Epithelial cell of prostate (primary cell): ENCODE measurements around the gene RBP3.

Source experiments
- DNase-seq: peaks from one replicate; pipeline ENCODE4 v3.0.0-alpha.2; 2011; ENCODE audit warnings: low read depth, low spot score
- H3K27ac ChIP-seq: fragments of 450-650 bp; 2 replicates; pipeline ENCODE4 v1.5.1; 2017; ENCODE audit warnings: mild to moderate bottlenecking

The RBP3 gene

GRCh38 chr10:47353351-47353750 is 5.2 kb downstream of the RBP3 start:
- DNase-seq, result no peak
- H3K27ac ChIP-seq, result no peak overlapping the region

DNA sequence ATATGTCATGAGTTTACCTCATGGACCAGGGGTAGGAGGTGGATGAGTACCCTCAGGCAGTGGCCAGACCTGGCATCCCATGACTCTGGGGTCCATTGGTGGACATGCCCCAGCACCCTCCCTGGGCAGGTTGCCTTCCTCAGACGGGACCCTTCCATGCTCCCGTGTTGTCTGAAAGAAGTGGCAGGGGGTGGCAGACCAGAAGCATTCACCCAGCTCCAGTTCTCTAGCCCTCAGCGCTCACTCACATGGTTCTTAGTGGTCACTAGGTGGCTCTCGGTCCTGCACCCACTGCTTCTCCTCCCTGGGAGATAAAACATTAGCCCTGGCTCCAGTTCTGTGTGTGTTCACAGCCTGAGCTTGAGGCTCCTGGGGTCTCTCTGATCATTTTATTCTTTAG is 6.0 kb downstream of the RBP3 start:
- DNase-seq, result no peak
- no peak overlapping the region for H3K27ac ChIP-seq

DNA sequence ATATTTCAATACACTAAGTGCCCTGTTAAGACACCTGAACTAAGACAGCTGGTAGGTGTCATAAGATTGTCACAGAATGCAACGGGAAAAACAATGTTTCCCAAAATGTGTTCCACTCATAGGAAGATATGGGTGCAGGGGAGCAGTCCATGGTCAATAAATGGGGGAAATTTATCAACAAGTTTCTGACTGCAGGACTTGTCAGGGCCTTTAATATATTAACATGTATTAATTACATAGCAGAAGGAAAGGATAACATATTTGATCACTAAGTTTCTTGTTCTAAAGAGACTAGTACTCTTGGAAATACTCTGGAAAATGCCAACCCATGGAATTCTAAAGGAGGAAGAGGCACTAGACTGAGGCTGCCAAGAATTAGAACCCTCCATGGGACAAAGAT is 6.7 kb downstream of the RBP3 start:
- DNase-seq, result no peak

GRCh38 chr10:47356708-47357107 is 8.5 kb downstream of the RBP3 start:
- no peak for DNase-seq
- H3K27ac ChIP-seq, result no peak overlapping the region

More for the DNA sequence above, 6.7 kb downstream of the RBP3 start:
- no peak overlapping the region for H3K27ac ChIP-seq

GRCh38 chr10:47357131-47357582 is 9.0 kb downstream of the RBP3 start:
- no peak for DNase-seq
- no peak overlapping the region for H3K27ac ChIP-seq

GRCh38 chr10:47357911-47358310 is 9.7 kb downstream of the RBP3 start:
- no peak for DNase-seq
- H3K27ac ChIP-seq, result no peak overlapping the region

DNA sequence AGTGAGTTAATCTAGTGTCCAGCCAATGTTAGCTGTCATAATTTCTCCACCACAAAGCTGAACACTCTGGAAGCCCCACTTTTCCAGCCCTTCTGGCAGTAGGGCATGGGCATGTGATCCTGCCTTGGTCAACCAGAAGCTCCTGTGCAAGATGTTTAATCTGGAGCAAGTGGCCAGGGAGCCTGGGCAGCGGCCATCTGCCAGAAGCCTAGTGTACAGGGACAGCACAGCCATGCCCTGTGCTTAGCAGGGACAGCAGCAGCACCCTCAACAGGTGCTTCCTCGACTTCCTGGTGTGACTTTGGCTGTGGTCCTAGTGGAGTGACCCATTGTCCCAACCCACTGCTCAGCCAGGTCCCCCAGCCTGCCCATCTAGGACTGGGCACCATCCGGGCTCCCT is 10.3 kb downstream of the RBP3 start:
- DNase-seq, result no peak
- H3K27ac ChIP-seq, result no peak overlapping the region

DNA sequence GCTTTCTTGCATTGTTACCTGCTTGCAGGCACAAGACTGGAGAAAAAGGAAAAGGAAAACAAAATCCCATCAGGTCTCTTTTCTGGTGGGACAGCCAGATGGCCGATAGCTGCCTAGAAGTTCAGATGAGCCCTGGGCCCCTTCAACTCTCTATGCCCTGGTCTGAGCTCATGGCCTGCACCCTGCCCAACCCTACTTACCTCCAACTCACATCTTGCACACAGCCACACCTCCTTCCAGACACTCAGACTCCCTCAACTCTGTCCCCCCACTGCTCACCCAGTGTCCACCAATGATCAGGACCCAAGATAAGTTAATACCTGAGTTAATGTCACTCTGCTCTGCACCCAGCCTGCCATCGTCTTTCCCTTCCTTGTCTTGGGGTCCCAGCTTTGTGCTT is 10.9 kb downstream of the RBP3 start:
- H3K27ac ChIP-seq, result no peak overlapping the region
- DNase-seq, result no peak

- no peak for DNase-seq
- H3K27ac ChIP-seq, result no peak overlapping the region
Observed at GRCh38 chr10:47359626-47360418, 11.7 kb downstream of the RBP3 start.

DNA sequence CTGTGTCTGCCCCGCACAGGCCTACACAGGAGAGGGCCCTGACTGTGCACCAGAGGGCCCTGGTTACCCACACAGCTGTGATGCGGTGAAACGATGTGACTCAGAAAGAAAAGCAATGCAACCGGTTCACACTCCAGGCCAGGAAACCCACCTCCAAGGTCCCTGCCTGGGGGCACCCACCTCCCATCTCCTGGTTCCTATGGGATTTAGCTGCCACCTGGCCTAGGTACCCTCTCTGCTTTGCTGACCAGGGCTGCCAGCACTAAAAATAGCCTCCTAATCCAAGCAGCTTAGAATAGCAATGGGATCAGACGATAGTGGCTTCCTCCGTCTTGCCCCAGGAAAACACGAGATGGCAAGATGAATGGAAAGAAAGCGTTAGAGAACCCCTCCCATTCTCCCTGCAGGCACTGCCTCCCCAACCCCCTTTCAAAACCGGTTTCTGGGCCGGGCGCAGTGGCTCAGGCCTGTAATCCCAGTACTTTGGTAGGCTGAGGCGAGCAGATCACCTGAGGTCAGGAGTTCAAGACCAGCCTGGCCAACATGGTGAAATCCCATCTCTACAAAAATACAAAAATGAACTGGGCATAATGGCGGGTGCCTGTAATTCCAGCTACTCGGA is 12.4 kb downstream of the RBP3 start:
- no peak for DNase-seq
- H3K27ac ChIP-seq, result no peak overlapping the region

- no peak for DNase-seq
Observed at GRCh38 chr10:47361293-47361692, 13.1 kb downstream of the RBP3 start.

GRCh38 chr10:47362199-47362598 is 14.0 kb downstream of the RBP3 start:
- H3K27ac ChIP-seq, result no peak overlapping the region
- no peak for DNase-seq

More at GRCh38 chr10:47361293-47361692, 13.1 kb downstream of the RBP3 start:
- H3K27ac ChIP-seq, result no peak overlapping the region

DNA sequence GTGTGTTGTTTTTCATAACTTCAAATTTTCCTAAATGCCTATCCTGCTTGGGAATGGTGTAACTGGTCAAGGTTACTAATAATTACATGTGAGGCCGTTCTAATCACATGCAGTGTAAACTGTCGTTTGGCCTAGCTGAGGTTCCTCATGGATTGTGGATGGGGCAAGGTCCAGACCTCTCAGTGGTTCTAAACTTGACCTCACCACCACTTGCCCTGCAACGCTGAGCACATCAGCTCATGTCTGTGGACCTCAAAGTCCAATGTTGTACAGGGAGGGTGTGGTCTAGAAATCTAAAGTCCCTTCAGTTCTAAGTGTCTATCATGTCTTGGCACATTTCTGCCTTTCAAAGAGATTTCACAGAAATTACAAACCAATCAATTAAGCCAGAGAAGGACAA is 15.6 kb downstream of the RBP3 start:
- no peak for DNase-seq
- no peak overlapping the region for H3K27ac ChIP-seq

DNA sequence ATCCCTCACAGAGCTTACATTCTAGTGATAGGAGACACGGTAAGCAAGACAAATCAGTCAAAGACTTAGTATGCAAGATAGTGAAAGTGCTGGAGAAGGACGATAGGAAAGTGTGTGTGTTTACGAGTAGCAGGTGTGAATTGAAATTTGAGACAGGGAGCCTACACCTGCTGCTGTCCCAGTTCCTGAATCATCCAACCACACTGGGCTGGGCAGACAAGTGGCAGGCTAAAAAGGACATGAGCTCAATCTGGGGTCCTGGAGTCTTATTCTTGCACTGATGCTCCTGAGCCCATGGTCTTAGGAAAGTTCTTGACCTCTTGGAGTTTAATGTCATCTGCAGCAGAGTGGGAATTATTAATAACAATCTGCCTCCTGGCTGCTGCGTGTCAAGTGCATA is 16.2 kb downstream of the RBP3 start:
- no peak overlapping the region for H3K27ac ChIP-seq
- no peak for DNase-seq

GRCh38 chr10:47364911-47365310 is 16.7 kb downstream of the RBP3 start:
- no peak overlapping the region for H3K27ac ChIP-seq
- DNase-seq, result no peak

- H3K27ac ChIP-seq, result no peak overlapping the region
- no peak for DNase-seq
Observed at GRCh38 chr10:47365431-47366180, 17.4 kb downstream of the RBP3 start.

GRCh38 chr10:47366181-47366631 is 18.0 kb downstream of the RBP3 start:
- no peak for DNase-seq
- H3K27ac ChIP-seq, result no peak overlapping the region

DNA sequence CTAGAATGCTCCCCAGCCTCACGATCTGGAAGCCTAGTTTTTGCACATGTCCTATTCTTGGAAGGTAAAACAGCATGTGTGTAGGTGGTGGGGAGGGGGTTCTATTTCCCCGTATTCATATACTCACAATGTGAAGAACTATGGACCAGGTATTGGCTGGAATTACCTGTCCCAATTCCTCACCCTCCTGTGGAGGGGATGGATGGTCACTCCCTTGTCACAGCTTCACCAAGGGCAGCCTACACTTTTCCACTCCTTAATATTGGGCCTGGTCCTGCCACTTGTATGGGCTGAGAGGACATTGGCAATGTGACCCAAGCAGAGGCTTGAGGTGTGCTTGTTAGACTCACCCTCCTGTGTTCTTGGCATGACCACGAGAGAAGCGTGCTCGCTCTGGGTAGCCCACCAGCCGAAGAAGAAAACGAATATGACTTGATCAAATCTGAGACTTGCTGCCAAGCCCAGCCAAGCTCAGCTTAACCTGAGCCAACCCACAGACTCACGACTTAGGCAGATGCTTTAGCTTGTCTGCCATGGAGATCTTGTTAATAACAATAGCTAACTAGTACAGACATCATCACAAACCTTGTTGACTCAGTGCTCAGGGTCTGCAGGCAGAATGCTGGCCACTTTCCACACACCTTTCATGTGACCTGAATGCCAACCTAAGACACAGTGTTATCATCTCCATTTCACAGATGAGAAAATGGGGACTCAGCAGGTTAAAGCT is 18.7 kb downstream of the RBP3 start:
- DNase-seq, result no peak
- H3K27ac ChIP-seq, result no peak overlapping the region

DNA sequence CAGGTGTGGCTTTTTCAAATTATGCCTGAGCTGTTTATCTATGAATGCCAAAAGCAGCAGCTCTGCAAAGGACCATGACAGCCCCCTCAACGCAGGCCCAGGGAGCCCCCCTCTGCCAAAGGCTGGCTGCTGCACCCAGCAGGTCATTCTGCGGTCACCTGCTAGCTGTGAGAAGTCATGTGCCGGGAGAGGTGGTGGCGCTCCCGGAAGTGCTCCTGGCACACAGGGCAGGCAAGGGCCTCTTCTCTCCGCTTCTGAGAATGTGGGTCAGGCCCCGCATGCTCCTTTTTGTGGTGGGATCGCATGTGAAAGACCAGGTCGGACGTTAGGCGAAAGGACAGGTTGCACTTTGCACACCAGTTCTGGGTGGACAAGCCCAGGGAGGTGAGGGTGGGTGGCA is 19.5 kb downstream of the RBP3 start:
- no peak for DNase-seq
- no peak overlapping the region for H3K27ac ChIP-seq

DNA sequence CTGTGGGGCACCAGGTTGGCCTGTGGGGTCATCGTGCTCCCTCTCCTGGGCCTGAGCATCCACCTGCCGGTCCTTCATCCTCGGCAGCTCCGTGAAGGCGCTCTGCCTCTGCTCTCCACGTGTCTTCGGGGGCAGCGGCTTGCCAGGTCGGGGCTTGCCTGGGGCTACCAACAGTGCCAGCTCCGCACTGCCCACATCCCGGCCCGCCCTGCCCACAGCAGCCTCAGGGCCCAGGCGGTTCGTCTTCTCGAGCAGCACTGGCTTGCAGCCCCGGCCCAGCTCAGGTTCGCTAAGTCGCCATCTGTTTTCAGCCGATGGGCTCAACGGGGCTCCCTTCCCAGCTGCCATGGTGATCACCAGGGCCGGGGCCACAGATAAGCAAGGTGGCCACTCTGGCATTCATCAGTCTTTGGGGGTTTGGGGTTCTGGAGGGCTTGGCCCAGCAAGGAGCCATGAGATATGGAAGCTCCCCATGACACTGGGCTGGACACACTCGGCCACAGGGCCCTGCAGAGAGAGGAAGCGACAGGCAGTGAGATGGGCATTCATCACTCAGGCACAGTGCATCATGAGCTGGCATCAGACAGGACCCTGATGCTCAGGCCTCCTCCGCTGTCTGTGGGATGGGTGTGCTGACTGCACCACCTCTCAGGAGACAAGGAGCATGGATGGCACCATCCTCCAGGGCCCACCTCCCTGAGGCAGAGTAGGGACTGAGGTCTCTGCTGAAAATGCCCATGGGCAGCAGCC is 20.4 kb downstream of the RBP3 start:
- H3K27ac ChIP-seq, result no peak overlapping the region
- DNase-seq, result no peak
